Liver (tissue), 9 donors: ENCODE data around the gene FAM117A. TPM values are rescaled to one million over a fixed set of nuclear protein-coding genes. Genes with fewer than 3 reads are reported as not detected.

ENCODE experiments used
- DNase-seq: peaks from one replicate; pipeline ENCODE4 v3.0.0-alpha.2; 2017; ENCODE audit warnings: low spot score
- H3K27ac ChIP-seq, 2 donors: one replicate each; pipeline ENCODE4 v1.7.0; 2013; ENCODE audit warnings: inconsistent platforms in 2 of 2, low read length in 2 of 2, control low read depth in 1 of 2, low read depth in 1 of 2, mild to moderate bottlenecking in 1 of 2
- H3K27me3 ChIP-seq, 4 donors: one replicate each; pipeline versions ENCODE4 v1.6.1 to v1.7.0; 2013; ENCODE audit warnings: low read length in 3 of 4, inconsistent platforms in 1 of 4, mild to moderate bottlenecking in 1 of 4, moderate library complexity in 1 of 4; ENCODE audit not compliant: control insufficient read depth in 4 of 4, insufficient read depth in 4 of 4
- H3K36me3 ChIP-seq, 4 donors: one replicate each; pipeline versions ENCODE4 v1.6.1 to v1.7.0; 2013; ENCODE audit warnings: low read length in 3 of 4, mild to moderate bottlenecking in 3 of 4, low read depth in 1 of 4, moderate library complexity in 1 of 4; ENCODE audit not compliant: control insufficient read depth in 4 of 4, insufficient read depth in 3 of 4
- H3K4me1 ChIP-seq, 4 donors: one replicate each; pipeline versions ENCODE4 v1.6.1 to v1.7.0; 2013; ENCODE audit warnings: low read length in 3 of 4, mild to moderate bottlenecking in 3 of 4, moderate library complexity in 1 of 4; ENCODE audit not compliant: control insufficient read depth in 4 of 4, insufficient read depth in 4 of 4
- H3K4me3 ChIP-seq, 3 donors: one replicate each; pipeline versions ENCODE4 v1.6.1 to v1.7.0; 2013; ENCODE audit warnings: low read length in 3 of 3, control low read depth in 1 of 3, low read depth in 1 of 3, mild to moderate bottlenecking in 1 of 3
- H3K9ac ChIP-seq, 2 donors: one replicate each; pipeline ENCODE4 v1.7.0; 2013; ENCODE audit warnings: low read length in 2 of 2, mild to moderate bottlenecking in 2 of 2, moderate library complexity in 2 of 2, control low read depth in 1 of 2, low read depth in 1 of 2
- H3K9me3 ChIP-seq, 4 donors: one replicate each; pipeline versions ENCODE4 v1.6.1 to v1.7.0; 2013; ENCODE audit warnings: low read length in 3 of 4; ENCODE audit not compliant: control insufficient read depth in 4 of 4
- EGR1 ChIP-seq, 2 donors: IDR thresholded peaks; 2 replicates each; pipeline ENCODE4 v1.6.1; 2016 to 2018; ENCODE audit warnings: antibody characterized with exemption in 2 of 2, low read depth in 2 of 2
- FOXA1 ChIP-seq: IDR thresholded peaks from 2 replicates; pipeline ENCODE4 v1.6.1; 2016; ENCODE audit warnings: antibody characterized with exemption
- GABPA ChIP-seq, 2 donors: IDR thresholded peaks in 1 of 2; conservative IDR thresholded peaks in 1 of 2; 2 replicates each; pipeline ENCODE4 v1.6.1; 2016; ENCODE audit warnings: antibody characterized with exemption in 2 of 2, mild to moderate bottlenecking in 1 of 2, moderate library complexity in 1 of 2
- HNF4A ChIP-seq, 2 donors: conservative IDR thresholded peaks; 2 replicates each; pipeline ENCODE4 v1.6.1; 2016; ENCODE audit warnings: antibody characterized with exemption in 2 of 2, mild to moderate bottlenecking in 2 of 2
- HNF4G ChIP-seq: IDR thresholded peaks from 2 replicates; pipeline ENCODE4 v1.6.1; 2016; ENCODE audit warnings: antibody characterized with exemption
- JUND ChIP-seq, 2 donors: IDR thresholded peaks; 2 replicates each; pipeline ENCODE4 v1.6.1; 2016; ENCODE audit warnings: antibody characterized with exemption in 2 of 2
- MAX ChIP-seq: IDR thresholded peaks from 2 replicates; pipeline ENCODE4 v1.6.1; 2016; ENCODE audit warnings: antibody characterized with exemption
- NR2F2 ChIP-seq: IDR thresholded peaks from 2 replicates; pipeline ENCODE4 v1.6.1; 2016; ENCODE audit warnings: antibody characterized with exemption
- RAD21 ChIP-seq, 2 donors: IDR thresholded peaks; 2 replicates each; pipeline ENCODE4 v1.6.1; 2016; ENCODE audit warnings: antibody characterized with exemption in 2 of 2, mild to moderate bottlenecking in 2 of 2
- REST ChIP-seq: IDR thresholded peaks from 2 replicates; pipeline ENCODE4 v1.6.1; 2016; ENCODE audit warnings: antibody characterized with exemption, mild to moderate bottlenecking
- RXRA ChIP-seq, 2 donors: IDR thresholded peaks; 2 replicates each; pipeline ENCODE4 v1.6.1; 2017 to 2018; ENCODE audit warnings: antibody characterized with exemption in 2 of 2, mild to moderate bottlenecking in 1 of 2
- SP1 ChIP-seq: IDR thresholded peaks from 2 replicates; pipeline ENCODE4 v1.6.1; 2018; ENCODE audit warnings: antibody characterized with exemption, mild to moderate bottlenecking
- TAF1 ChIP-seq: conservative IDR thresholded peaks from 2 replicates; pipeline ENCODE4 v1.6.1; 2016; ENCODE audit warnings: antibody characterized with exemption, mild to moderate bottlenecking
- YY1 ChIP-seq: IDR thresholded peaks from 2 replicates; pipeline ENCODE4 v1.6.1; 2016; ENCODE audit warnings: antibody characterized with exemption, mild to moderate bottlenecking
- ZBTB33 ChIP-seq: IDR thresholded peaks from 2 replicates; pipeline ENCODE4 v1.6.1; 2016; ENCODE audit warnings: antibody characterized with exemption
- WGBS: extraction: QIAGEN DNeasy Blood & Tissue Kit; methylation state at CpG from one replicate; pipeline ENCODE4 v1.1.7; 2013; 5-methylcytosine and 5-hydroxymethylcytosine counted together
- polyA plus RNA-seq, 2 donors: library from polyadenylated mRNA; stranded (reverse) in 1 of 2; unstranded in 1 of 2; fragments of 200-250 nt in 1 of 2; fragments of >200 nt in 1 of 2; fragmentation: Nextera tagmentation in 1 of 2; extraction: Ambion mirVana in 1 of 2; gene quantifications; one replicate each; pipeline versions ENCODE4 v1.2.1 to v1.2.3, GENCODE V29; 2013 to 2015
- total RNA-seq, 2 donors: library from RNA; depleted of rRNA; stranded (reverse); fragments of >200 nt; gene quantifications; one replicate each; pipeline ENCODE4 v1.2.3, GENCODE V29; 2014
- TF ChIP-seq, protein P1 (sequence below): fragments of 150-350 bp; IDR thresholded peaks from 2 replicates; pipeline ENCODE4 v1.5.1; 2017; ENCODE audit warnings: improper control_type of control experiment, low read depth, low read length; ENCODE audit not compliant: missing input control
- TF ChIP-seq, protein P2 (sequence below): IDR thresholded peaks from 2 replicates; pipeline ENCODE4 v1.6.1; 2016; ENCODE audit warnings: antibody characterized with exemption
- donor health status: healthy.
- donor health status: healthy.
- donor health status: healthy.
- donor health status: healthy.
- donor health status: healthy.

Gene FAM117A
- total and polyA plus RNA-seq, 4 donors, result 4.5 to 39.3 (median 5.5) TPM

DNA sequence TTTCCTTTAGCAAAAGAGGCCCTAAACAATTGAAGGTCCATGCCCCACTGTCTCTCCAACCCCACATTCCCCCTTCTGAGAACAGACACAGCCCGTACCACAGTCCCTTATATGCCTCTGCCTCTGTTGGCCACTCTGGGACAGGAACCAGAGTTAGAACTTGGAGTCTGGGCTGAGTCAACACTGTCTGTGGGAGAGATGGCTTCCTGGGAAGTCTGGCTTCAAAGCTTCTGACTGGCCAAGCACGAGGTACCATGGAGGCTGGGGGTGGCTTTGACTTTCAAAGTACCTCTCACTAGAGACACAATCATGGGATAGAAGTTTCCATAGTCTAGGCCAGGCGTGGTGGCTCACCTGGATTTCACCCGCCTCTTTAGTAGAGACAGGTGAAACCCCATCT is 71.2 kb downstream of the FAM117A start:
- Histone ChIP-seq H3K27ac (no peak overlapping the region), H3K9ac (no peak overlapping the region), H3K27me3 (no peaks in the 10 kb centered on the region), H3K9me3 (no peaks in the 10 kb centered on the region), H3K4me1 (peaks cover 0 to 8% (median 7%) of the 10 kb centered on the region in 4 donors), H3K36me3 (no peaks in the 10 kb centered on the region), H3K4me3 (no peak overlapping the region)
- WGBS, result 86% methylated on average over 4 of the region's 4 CpGs
- TF ChIP-seq MAX, result no peak
- TF ChIP-seq, protein P1, sequence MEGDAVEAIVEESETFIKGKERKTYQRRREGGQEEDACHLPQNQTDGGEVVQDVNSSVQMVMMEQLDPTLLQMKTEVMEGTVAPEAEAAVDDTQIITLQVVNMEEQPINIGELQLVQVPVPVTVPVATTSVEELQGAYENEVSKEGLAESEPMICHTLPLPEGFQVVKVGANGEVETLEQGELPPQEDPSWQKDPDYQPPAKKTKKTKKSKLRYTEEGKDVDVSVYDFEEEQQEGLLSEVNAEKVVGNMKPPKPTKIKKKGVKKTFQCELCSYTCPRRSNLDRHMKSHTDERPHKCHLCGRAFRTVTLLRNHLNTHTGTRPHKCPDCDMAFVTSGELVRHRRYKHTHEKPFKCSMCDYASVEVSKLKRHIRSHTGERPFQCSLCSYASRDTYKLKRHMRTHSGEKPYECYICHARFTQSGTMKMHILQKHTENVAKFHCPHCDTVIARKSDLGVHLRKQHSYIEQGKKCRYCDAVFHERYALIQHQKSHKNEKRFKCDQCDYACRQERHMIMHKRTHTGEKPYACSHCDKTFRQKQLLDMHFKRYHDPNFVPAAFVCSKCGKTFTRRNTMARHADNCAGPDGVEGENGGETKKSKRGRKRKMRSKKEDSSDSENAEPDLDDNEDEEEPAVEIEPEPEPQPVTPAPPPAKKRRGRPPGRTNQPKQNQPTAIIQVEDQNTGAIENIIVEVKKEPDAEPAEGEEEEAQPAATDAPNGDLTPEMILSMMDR, result no peak
- TF ChIP-seq GABPA (IDR thresholded peaks at IDR 0.05 in 1 of 2, conservative IDR thresholded peaks at IDR 0.05 in 1 of 2), result no peak
- no peak for TF ChIP-seq HNF4A (conservative IDR thresholded peaks at IDR 0.05)
- no peak for TF ChIP-seq ZBTB33
- TF ChIP-seq HNF4G, result no peak
- TF ChIP-seq EGR1 (IDR thresholded peaks at IDR 0.05; ENCODE audit: low read depth in 2 of 2), result no peak
- TF ChIP-seq NR2F2, result no peak
- TF ChIP-seq SP1, result no peak
- TF ChIP-seq, protein P2, sequence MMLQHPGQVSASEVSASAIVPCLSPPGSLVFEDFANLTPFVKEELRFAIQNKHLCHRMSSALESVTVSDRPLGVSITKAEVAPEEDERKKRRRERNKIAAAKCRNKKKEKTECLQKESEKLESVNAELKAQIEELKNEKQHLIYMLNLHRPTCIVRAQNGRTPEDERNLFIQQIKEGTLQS, result no peak
- no peak for TF ChIP-seq JUND (IDR thresholded peaks at IDR 0.05)
- no peak for TF ChIP-seq REST
- TF ChIP-seq RXRA (IDR thresholded peaks at IDR 0.05), result no peak
- no peak for TF ChIP-seq TAF1
- TF ChIP-seq FOXA1, result no peak
- TF ChIP-seq RAD21 (IDR thresholded peaks at IDR 0.05), result no peak
- no peak for TF ChIP-seq YY1
- DNase-seq, result no peak
